ENCODE results near the gene APOBEC3A.
"Not testable (repeated sequence)": the region's sequence is repeated elsewhere in the genome, so short reads cannot be mapped to it uniquely, and the experiment has no call there.

GRCh38 chr22:38963291-38963738 lies 5.9 kb downstream of the APOBEC3A start:
- TF ChIP-seq POLR2A, CTCF (IDR thresholded peaks at IDR 0.05): not testable (repeated sequence)

Measured in vagina (tissue), 2 donors.